ENCODE data around the gene COA7. TPM values are rescaled to one million over a fixed set of nuclear protein-coding genes. Genes with fewer than 3 reads are reported as not detected.
"Not testable (repeated sequence)": the region's sequence is repeated elsewhere in the genome, so short reads cannot be mapped to it uniquely, and the experiment has no call there.

Gene COA7
- total and polyA plus RNA-seq, 2 of the 4 experiments (the other 2 are of a cell fraction): 9.3 to 20.3 TPM

DNA sequence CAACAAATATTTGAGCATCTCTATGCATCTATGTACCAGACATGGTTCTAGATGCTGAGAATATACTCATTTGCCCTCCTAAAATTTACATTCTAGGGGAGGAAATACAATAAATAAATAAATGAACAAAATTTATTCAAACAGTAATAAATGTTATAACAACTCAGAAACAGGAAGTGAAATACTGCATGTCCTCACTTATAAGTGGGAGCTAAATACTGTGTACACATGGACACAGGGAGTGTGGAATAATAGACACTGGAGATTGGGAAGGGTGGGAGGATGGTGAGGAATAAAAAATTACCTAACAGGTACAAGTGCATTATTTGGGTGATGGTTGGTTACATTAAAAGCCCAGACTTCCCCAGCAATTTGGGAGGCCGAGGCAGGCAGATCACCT, 4.3 kb downstream of the COA7 start:
- Histone ChIP-seq H2BK120ac (ENCODE audit: low read depth, low read length) (no peak overlapping the region), H3K9me1 (ENCODE audit: insufficient read depth, low read length) (peaks cover 9% of the 10 kb centered on the region), H4K5ac (ENCODE audit: low read depth, low read length) (no peak overlapping the region), H3K23ac (ENCODE audit: low read depth, low read length) (no peak overlapping the region), H3K4me2 (ENCODE audit: low read depth, low read length) (no peak overlapping the region), H2AFZ (replicated peaks; ENCODE audit: low read length, poor library complexity) (no peak overlapping the region), H4K20me1 (ENCODE audit: insufficient read depth, low read length) (0 out of 2 replicates have a peak, but pooled peaks cover 5% of the 10 kb centered on the region), H3K9me3 (ENCODE audit: control insufficient read depth, insufficient read depth, low read length) (no peaks in the 10 kb centered on the region), H2BK20ac (ENCODE audit: low read depth, low read length) (no peak overlapping the region), H3K14ac (replicated peaks; ENCODE audit: low read depth, low read length) (no peak overlapping the region), H3K27ac (ENCODE audit: insufficient read depth, low read length) (no peak overlapping the region), H2AK5ac (ENCODE audit: low read depth, low read length) (no peak overlapping the region), H3K4me3 (ENCODE audit: insufficient read depth, low read depth, low read length) (no peak overlapping the region), H4K91ac (ENCODE audit: insufficient read depth, low read depth, low read length) (no peak overlapping the region), H2BK5ac (ENCODE audit: low read depth, low read length, poor library complexity, severe bottlenecking) (no peak overlapping the region), H2AK9ac (replicated peaks; ENCODE audit: low read depth, low read length, poor library complexity) (no peak overlapping the region), H4K8ac (ENCODE audit: low read depth in 2 of 2, low read length in 2 of 2) (no peak overlapping the region), H3K9ac (ENCODE audit: low read depth, low read length) (no peak overlapping the region), H2BK15ac (ENCODE audit: low read depth, low read length) (no peak overlapping the region), H3K79me1 (ENCODE audit: low read depth in 1 of 2, low read length in 2 of 2) (peaks cover 21 to 58% of the 10 kb centered on the region in 2 experiments), H3K56ac (ENCODE audit: extremely low read depth, insufficient read depth, low read length) (no peak overlapping the region), H3K4me1 (ENCODE audit: control insufficient read depth, insufficient read depth, low read length) (peaks cover 6% of the 10 kb centered on the region; the same call in 1 of the 2 replicates), H3K27me3 (ENCODE audit: control insufficient read depth, insufficient read depth, low read length) (no peaks in the 10 kb centered on the region), H3K4ac (ENCODE audit: low read depth, low read length) (no peak overlapping the region), H3K18ac (ENCODE audit: low read depth, low read length) (no peak overlapping the region), H3K36me3 (ENCODE audit: control insufficient read depth, insufficient read depth, low read length) (peaks cover 13% of the 10 kb centered on the region)
- BruUV-seq (replicated peaks): no TSS peak
- TF ChIP-seq MAZ (IDR thresholded peaks at IDR 0.05; ENCODE audit: borderline replicate concordance, low read depth, low read length) (no peak), FOS (IDR thresholded peaks at IDR 0.05; ENCODE audit: low read depth, low read length) (no peak), CHD1 (IDR thresholded peaks at IDR 0.05; ENCODE audit: low read depth, low read length) (no peak), RFX5 (IDR thresholded peaks at IDR 0.05; ENCODE audit: low read depth, low read length) (no peak)
- TF ChIP-seq, protein P1, sequence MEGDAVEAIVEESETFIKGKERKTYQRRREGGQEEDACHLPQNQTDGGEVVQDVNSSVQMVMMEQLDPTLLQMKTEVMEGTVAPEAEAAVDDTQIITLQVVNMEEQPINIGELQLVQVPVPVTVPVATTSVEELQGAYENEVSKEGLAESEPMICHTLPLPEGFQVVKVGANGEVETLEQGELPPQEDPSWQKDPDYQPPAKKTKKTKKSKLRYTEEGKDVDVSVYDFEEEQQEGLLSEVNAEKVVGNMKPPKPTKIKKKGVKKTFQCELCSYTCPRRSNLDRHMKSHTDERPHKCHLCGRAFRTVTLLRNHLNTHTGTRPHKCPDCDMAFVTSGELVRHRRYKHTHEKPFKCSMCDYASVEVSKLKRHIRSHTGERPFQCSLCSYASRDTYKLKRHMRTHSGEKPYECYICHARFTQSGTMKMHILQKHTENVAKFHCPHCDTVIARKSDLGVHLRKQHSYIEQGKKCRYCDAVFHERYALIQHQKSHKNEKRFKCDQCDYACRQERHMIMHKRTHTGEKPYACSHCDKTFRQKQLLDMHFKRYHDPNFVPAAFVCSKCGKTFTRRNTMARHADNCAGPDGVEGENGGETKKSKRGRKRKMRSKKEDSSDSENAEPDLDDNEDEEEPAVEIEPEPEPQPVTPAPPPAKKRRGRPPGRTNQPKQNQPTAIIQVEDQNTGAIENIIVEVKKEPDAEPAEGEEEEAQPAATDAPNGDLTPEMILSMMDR (conservative IDR thresholded peaks at IDR 0.05; ENCODE audit: low read depth, low read length): no peak
- intact Hi-C loops (cut with micrococcal nuclease) (no loop called here), dilution Hi-C loops (cut with HindIII; ENCODE audit: low sequenced_read_pairs, unreplicated experiment) (no loop called here), in situ Hi-C loops (cut with MboI; ENCODE audit: low sequenced_read_pairs) (no loop called here)
- ChIA-PET CTCF (no interaction called here), POLR2A (ENCODE audit: unreplicated experiment) (no interaction called here)
- 100% methylated on average over 1 of the region's 1 CpG; no CpG with 5 or more reads in 1 of the 2 experiments for WGBS, 2 experiments (ENCODE audit: extremely low coverage in 2 of 2, insufficient read length in 1 of 2)
- ATAC-seq (ENCODE audit: low read depth): no peak
- DNase-seq: no peak

DNA sequence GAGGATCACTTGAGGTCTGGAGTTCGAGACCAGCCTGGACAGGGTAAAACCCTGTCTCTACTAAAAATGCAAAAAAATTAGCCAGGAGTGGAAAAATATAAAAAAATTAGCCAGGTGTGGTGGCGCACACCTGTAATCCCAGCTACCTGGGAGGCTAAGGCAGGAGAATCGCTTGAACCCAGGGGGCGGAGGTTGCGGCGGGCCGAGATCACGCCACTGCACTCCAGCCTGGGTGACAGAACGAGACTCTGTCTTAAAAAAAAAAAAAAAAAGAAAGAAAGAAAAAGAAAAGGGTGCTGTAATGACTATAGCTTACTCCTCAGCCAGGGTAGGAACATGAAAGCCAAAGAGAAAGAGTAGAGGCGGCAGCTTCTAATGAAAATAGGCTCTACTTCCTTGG, 4.8 kb downstream of the COA7 start:
- dilution Hi-C loops (cut with HindIII; ENCODE audit: low sequenced_read_pairs, unreplicated experiment): not testable (repeated sequence)

More for the DNA sequence above, 4.8 kb downstream of the COA7 start:
- H3K4me2 ChIP-seq (ENCODE audit: low read depth, low read length); H3K9me3 ChIP-seq (ENCODE audit: control insufficient read depth, insufficient read depth, low read length); H3K27ac ChIP-seq (ENCODE audit: insufficient read depth, low read length); BruUV-seq (replicated peaks); H3K18ac ChIP-seq (ENCODE audit: low read depth, low read length); H3K14ac ChIP-seq (replicated peaks; ENCODE audit: low read depth, low read length); H4K8ac ChIP-seq (ENCODE audit: low read depth in 2 of 2, low read length in 2 of 2); H3K4ac ChIP-seq (ENCODE audit: low read depth, low read length); H3K9ac ChIP-seq (ENCODE audit: low read depth, low read length); DNase-seq; H3K9me1 ChIP-seq (ENCODE audit: insufficient read depth, low read length); H2BK5ac ChIP-seq (ENCODE audit: low read depth, low read length, poor library complexity, severe bottlenecking); H3K27me3 ChIP-seq (ENCODE audit: control insufficient read depth, insufficient read depth, low read length); H3K56ac ChIP-seq (ENCODE audit: extremely low read depth, insufficient read depth, low read length); H3K23ac ChIP-seq (ENCODE audit: low read depth, low read length); H3K4me1 ChIP-seq (ENCODE audit: control insufficient read depth, insufficient read depth, low read length); POLR2A ChIA-PET (ENCODE audit: unreplicated experiment); H2AK5ac ChIP-seq (ENCODE audit: low read depth, low read length); ATAC-seq (ENCODE audit: low read depth); H2BK120ac ChIP-seq (ENCODE audit: low read depth, low read length); H2BK20ac ChIP-seq (ENCODE audit: low read depth, low read length); H4K91ac ChIP-seq (ENCODE audit: insufficient read depth, low read depth, low read length); H2AK9ac ChIP-seq (replicated peaks; ENCODE audit: low read depth, low read length, poor library complexity); H4K5ac ChIP-seq (ENCODE audit: low read depth, low read length); H2AFZ ChIP-seq (replicated peaks; ENCODE audit: low read length, poor library complexity); H2BK15ac ChIP-seq (ENCODE audit: low read depth, low read length); H3K4me3 ChIP-seq (ENCODE audit: insufficient read depth, low read depth, low read length); H4K20me1 ChIP-seq (ENCODE audit: insufficient read depth, low read length); CTCF ChIA-PET; in situ Hi-C loops (cut with MboI; ENCODE audit: low sequenced_read_pairs); intact Hi-C loops (cut with micrococcal nuclease): not testable (repeated sequence)
- no CpG with 5 or more reads among the region's 10 CpGs for WGBS, 2 experiments (ENCODE audit: extremely low coverage in 2 of 2, insufficient read length in 1 of 2)
- Histone ChIP-seq H3K79me1 (ENCODE audit: low read depth in 1 of 2, low read length in 2 of 2) (peaks cover 18 to 54% of the 10 kb centered on the region in 2 experiments), H3K36me3 (ENCODE audit: control insufficient read depth, insufficient read depth, low read length) (peaks cover 13% of the 10 kb centered on the region)
